Coronary artery (tissue), 2 donors: Measurements from ENCODE around the gene ADAMTS9.

ENCODE experiments used
- DNase-seq: peaks from one replicate; pipeline ENCODE4 v3.0.0-alpha.2; 2017; ENCODE audit warnings: low spot score
- H3K27ac ChIP-seq, 2 donors: fragments of 200-600 bp; sonication (generic); one replicate each; pipeline ENCODE4 v1.5.1; 2016 to 2019
- H3K4me3 ChIP-seq: fragments of 200-600 bp; sonication (generic); 2 replicates; pipeline ENCODE4 v1.5.1; 2016; ENCODE audit warnings: mild to moderate bottlenecking, moderate library complexity
- CTCF ChIP-seq: fragments of 200-600 bp; sonication (generic); IDR thresholded peaks from one replicate; pipeline ENCODE4 v1.5.1; 2019; ENCODE audit warnings: antibody characterized with exemption

The ADAMTS9 gene

GRCh38 chr3:64594134-64594533 is 93.7 kb downstream of the ADAMTS9 start:
- no peak for DNase-seq
- Histone ChIP-seq H3K27ac (peak overlapping the region in 1 of 2 donors; percentile 57), H3K4me3 (no peak overlapping the region)
- no peak for TF ChIP-seq CTCF

- Histone ChIP-seq H3K27ac (peak overlapping the region in 1 of 2 donors; percentile 57), H3K4me3 (no peak overlapping the region)
- TF ChIP-seq CTCF = no peak
- DNase-seq = no peak
Observed at GRCh38 chr3:64593350-64593749, 94.5 kb downstream of the ADAMTS9 start.

- no peak for DNase-seq
- Histone ChIP-seq H3K27ac (no peak overlapping the region), H3K4me3 (no peak overlapping the region)
- TF ChIP-seq CTCF = no peak
Observed at GRCh38 chr3:64591615-64592014, 96.2 kb downstream of the ADAMTS9 start.

- TF ChIP-seq CTCF = no peak
- Histone ChIP-seq H3K27ac (no peak overlapping the region), H3K4me3 (no peak overlapping the region)
- no peak for DNase-seq
Observed at GRCh38 chr3:64588380-64588779, 99.4 kb downstream of the ADAMTS9 start.

- TF ChIP-seq CTCF = no peak
- H3K4me3 ChIP-seq = no peak overlapping the region
- no peak overlapping the region for H3K27ac ChIP-seq
- no peak for DNase-seq
Observed at GRCh38 chr3:64586952-64587351, 100.8 kb downstream of the ADAMTS9 start.

- Histone ChIP-seq H3K27ac (no peak overlapping the region), H3K4me3 (no peak overlapping the region)
- no peak for TF ChIP-seq CTCF
- no peak for DNase-seq
Observed at GRCh38 chr3:64584179-64584578, 103.6 kb downstream of the ADAMTS9 start.

- Histone ChIP-seq H3K4me3 (no peak overlapping the region), H3K27ac (no peak overlapping the region)
- DNase-seq = no peak
- no peak for TF ChIP-seq CTCF
Observed at GRCh38 chr3:64578797-64579196, 109.0 kb downstream of the ADAMTS9 start.
